ACC112 (cell line): ENCODE measurements around the gene SLC20A1.
"Not testable (repeated sequence)": the region's sequence is repeated elsewhere in the genome, so short reads cannot be mapped to it uniquely, and the experiment has no call there.

Source experiments
- H2AFZ ChIP-seq: fragments of 200-600 bp; sonication (generic); one replicate; pipeline ENCODE4 v1.6.0; 2017; ENCODE audit warnings: antibody characterized with exemption, low read length; ENCODE audit not compliant: unreplicated experiment
- H3K27ac ChIP-seq: fragments of 200-600 bp; sonication (generic); 2 replicates; pipeline ENCODE4 v1.5.1; 2014; ENCODE audit warnings: low read depth, mild to moderate bottlenecking, antibody characterized with exemption, low read length, moderate library complexity
- H3K27me3 ChIP-seq: fragments of 200-600 bp; sonication (generic); 2 replicates; pipeline ENCODE4 v1.6.1; 2014; ENCODE audit warnings: mild to moderate bottlenecking, antibody characterized with exemption, low read length, moderate library complexity, mixed read lengths; ENCODE audit not compliant: insufficient read depth
- H3K36me3 ChIP-seq: fragments of 200-600 bp; sonication (generic); 2 replicates; pipeline ENCODE4 v1.6.1; 2016; ENCODE audit warnings: mild to moderate bottlenecking, antibody characterized with exemption, low read length, moderate library complexity, mixed read lengths; ENCODE audit not compliant: insufficient read depth
- H3K4me1 ChIP-seq: fragments of 200-600 bp; sonication (generic); one replicate; pipeline ENCODE4 v1.6.1; 2016; ENCODE audit warnings: low read length, mixed read lengths; ENCODE audit not compliant: insufficient read depth, unreplicated experiment, control insufficient read depth
- H3K4me3 ChIP-seq: fragments of 200-600 bp; sonication (generic); 2 replicates; pipeline ENCODE4 v1.5.1; 2014; ENCODE audit warnings: mild to moderate bottlenecking, low read depth, low read length
- H3K79me2 ChIP-seq: fragments of 200-600 bp; sonication (generic); one replicate; pipeline ENCODE4 v1.6.0; 2016; ENCODE audit warnings: low read length; ENCODE audit not compliant: control insufficient read depth, unreplicated experiment, insufficient read depth

The SLC20A1 gene

DNA sequence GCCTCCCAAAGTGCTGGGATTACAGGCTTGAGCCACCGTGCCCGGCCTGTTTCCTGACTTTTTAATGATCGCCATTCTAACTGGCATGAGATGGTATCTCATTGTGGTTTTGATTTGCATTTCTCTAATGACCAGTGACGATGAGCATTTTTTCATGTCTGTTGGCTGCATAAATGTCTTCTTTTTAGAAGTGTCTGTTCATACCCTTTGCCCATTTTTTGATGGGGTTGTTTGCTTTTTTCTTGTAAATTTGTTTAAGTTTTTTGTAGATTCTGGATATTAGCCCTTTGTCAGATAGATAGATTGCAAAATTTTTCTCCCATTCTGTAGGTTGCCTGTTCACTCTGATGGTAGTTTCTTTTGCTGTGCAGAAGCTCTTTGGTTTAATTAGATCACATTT lies 36.4 kb upstream of the SLC20A1 start:
- H3K79me2 ChIP-seq, H3K27me3 ChIP-seq, H3K27ac ChIP-seq, H3K4me1 ChIP-seq, H2AFZ ChIP-seq, H3K36me3 ChIP-seq, H3K4me3 ChIP-seq: not testable (repeated sequence)

DNA sequence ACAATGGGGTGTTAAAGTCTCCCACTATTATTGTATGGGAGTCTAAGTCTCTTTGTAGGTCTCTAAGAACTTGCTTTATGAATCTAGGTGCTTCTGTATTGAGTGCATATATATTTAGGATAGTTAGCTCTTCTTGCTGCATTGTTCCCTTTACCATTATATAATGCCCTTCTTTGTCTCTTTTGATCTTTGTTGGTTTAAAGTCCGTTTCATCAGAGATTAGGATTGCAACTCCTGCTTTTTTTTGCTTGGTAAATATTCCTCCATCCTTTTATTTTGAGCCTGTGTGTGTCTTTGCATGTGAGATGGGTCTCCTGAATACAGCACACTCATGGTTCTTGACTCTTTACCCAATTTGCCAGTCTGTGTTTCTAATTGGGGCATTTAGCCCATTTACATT lies 33.5 kb upstream of the SLC20A1 start:
- H3K27me3 ChIP-seq, H3K4me1 ChIP-seq, H3K4me3 ChIP-seq, H2AFZ ChIP-seq, H3K79me2 ChIP-seq, H3K27ac ChIP-seq, H3K36me3 ChIP-seq: not testable (repeated sequence)

DNA sequence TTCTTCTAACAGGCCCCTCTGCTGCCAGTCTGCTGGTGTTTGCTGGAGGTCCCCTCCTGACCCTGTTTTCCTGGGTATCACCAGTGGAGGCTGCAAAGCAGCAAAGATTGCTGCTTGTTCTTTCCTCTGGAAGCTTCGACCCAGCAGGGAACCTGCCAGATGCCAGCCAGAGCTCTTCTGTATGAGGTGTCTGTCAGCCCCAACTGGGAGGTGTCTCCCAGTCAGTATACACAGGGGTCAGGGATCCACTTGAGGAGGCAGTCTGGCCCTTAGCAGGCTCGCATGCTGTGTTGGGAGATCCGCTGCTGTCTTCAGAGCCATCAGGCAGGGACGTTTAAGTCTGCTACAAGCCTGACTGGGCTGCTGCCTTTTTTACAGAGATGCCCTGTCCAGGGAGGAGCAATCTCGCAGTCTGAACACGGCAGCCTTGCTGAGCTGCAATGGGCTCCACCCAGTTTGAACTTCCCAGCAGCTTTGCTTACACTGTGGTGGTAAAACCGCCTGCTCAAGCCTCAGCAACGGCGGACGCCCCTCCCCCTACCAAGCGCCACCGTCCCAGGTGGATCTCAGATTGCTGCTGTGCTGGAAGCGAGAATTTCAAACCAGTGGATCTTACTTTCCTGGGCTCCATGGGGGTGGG lies 31.4 kb upstream of the SLC20A1 start:
- no peak overlapping the region for H2AFZ ChIP-seq
- H3K27me3 ChIP-seq, result no peaks in the 10 kb centered on the region
- H3K36me3 ChIP-seq, result no peaks in the 10 kb centered on the region
- H3K4me1 ChIP-seq, result peaks cover 4% of the 10 kb centered on the region
- no peak overlapping the region for H3K4me3 ChIP-seq
- no peak overlapping the region for H3K27ac ChIP-seq
- H3K79me2 ChIP-seq, result no peaks in the 10 kb centered on the region

DNA sequence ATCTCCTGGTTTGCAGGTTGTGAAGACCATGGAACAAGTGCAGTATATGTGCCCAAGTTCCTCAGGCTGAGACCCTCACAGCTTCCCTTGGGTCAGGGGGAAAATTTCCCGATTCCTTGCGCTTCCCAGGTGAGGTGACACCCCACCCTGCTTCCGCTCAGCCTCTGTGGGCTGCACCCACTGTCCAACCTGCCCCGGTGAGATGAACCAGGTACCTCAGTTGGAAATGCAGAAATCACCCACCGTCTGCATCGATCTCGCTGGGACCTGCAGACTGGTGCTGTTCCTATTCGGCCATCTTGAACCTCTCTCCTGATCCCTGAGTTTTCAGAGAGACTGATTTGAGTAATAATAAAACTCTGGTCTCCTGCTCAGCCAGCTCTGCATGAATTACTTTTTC lies 30.7 kb upstream of the SLC20A1 start:
- no peaks in the 10 kb centered on the region for H3K27me3 ChIP-seq
- no peaks in the 10 kb centered on the region for H3K36me3 ChIP-seq
- no peak overlapping the region for H3K4me3 ChIP-seq
- H2AFZ ChIP-seq, result no peak overlapping the region
- no peaks in the 10 kb centered on the region for H3K79me2 ChIP-seq
- peaks cover 4% of the 10 kb centered on the region for H3K4me1 ChIP-seq
- H3K27ac ChIP-seq, result no peak overlapping the region

DNA sequence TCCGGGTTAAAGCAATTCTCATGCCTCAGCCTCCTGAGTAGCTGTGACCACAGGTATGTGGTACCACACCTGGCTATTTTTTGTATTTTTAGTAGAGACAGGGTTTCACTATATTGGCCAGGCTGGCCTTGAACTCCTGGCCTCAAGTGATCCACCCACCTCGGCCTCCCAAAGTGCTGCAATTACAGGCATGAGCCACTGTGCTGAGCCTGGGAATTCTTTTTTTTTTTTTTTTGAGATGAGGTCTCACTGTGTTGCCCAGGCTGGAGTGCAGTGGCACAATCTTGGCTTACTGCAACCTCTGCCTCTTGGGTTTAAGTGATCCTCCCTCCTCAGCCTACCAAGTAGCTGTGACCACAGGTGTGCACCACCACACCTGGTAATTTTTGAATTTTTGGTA lies 29.9 kb upstream of the SLC20A1 start:
- not testable (repeated sequence) for H3K4me1 ChIP-seq, H3K4me3 ChIP-seq, H3K79me2 ChIP-seq, H3K27me3 ChIP-seq, H2AFZ ChIP-seq, H3K36me3 ChIP-seq, H3K27ac ChIP-seq

DNA sequence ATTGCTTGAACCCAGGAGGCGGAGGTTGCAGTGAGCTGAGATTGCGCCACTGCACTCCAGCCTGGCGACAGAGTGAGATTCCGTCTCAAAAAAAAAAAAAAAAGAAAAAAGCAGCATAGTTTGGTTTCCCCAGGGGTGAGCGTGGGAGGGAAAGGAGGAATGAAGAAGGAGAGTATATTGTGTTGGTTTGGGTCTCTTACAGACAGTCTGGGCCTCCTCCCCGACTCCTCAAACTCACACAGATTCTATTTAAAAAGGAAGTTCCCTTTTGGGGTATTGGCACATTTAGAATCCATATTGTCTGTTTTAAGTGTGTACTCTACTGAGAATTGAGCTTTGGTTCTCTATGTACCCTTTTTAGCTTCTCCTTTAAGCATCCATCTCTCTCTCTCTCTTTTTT lies 27.4 kb upstream of the SLC20A1 start:
- no peaks in the 10 kb centered on the region for H3K36me3 ChIP-seq
- no peak overlapping the region for H2AFZ ChIP-seq

DNA sequence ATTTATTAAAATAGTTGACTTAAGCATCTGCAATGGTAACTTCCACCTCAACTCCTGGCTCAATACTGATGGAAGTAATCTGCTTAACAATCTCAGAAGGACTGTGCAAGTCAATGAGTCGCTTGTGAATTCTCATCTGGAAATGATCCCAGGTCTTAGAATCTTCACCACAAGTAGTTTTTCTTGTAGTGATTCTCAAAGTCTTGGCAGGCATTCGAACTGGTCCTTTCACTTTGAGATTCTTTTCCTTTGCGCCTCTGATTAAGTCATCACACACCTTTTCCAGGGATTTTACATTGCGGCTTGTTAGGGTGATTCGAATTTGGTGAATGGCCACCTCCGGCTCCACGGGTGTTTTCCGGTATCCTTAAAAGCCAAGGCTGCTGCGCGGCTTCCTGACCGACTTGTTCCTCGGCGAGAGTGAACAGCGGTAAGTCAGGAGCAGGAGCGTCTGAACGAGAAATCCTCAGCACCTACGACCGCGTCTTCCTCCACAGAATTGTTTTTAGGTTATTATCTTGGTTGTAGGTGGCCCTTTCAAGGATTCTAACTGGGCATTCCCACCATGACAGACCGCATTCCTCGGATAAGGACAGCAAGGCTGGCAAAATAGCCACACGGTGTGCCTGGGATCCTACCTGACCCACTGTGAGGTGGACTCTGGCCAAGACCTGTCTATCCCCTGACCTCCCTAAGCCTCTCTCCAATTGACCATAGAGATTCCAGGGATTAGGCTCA lies 23.8 kb upstream of the SLC20A1 start:
- H3K27ac ChIP-seq, result peak overlapping the region; percentile 93
- H3K79me2 ChIP-seq, result peaks cover 10% of the 10 kb centered on the region
- no peaks in the 10 kb centered on the region for H3K27me3 ChIP-seq
- H3K4me1 ChIP-seq, result peaks cover 51% of the 10 kb centered on the region
- H2AFZ ChIP-seq, result peak overlapping the region; percentile 48
- peak overlapping the region; percentile 15; the same call in 1 of the 2 replicates for H3K4me3 ChIP-seq
- no peaks in the 10 kb centered on the region for H3K36me3 ChIP-seq

More for the DNA sequence above, 27.4 kb upstream of the SLC20A1 start:
- H3K4me1 ChIP-seq, result peaks cover 19% of the 10 kb centered on the region
- H3K4me3 ChIP-seq, result no peak overlapping the region
- no peaks in the 10 kb centered on the region for H3K27me3 ChIP-seq
- H3K79me2 ChIP-seq, result no peaks in the 10 kb centered on the region
- no peak overlapping the region for H3K27ac ChIP-seq

DNA sequence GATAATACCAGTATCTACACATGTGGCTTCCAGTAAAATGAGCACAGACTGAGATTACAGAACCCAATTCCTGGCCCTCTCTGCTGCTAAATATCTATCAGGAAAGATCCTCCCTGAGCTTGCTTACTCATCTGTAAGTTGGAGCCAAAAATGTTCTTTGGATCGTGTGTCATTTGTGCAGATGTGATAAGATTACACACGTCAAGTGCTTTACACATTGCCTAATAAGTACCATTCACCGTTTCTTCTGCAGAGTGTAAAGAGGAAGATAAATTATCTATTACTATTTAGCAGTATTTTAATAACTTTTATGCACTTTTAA lies 23.2 kb upstream of the SLC20A1 start:
- Histone ChIP-seq H3K4me3 (peak overlapping the region; percentile 15; the same call in 1 of the 2 replicates), H3K4me1 (peaks cover 50% of the 10 kb centered on the region), H3K27ac (peak overlapping the region; percentile 93), H2AFZ (no peak overlapping the region), H3K79me2 (peaks cover 10% of the 10 kb centered on the region), H3K27me3 (no peaks in the 10 kb centered on the region), H3K36me3 (no peaks in the 10 kb centered on the region)

DNA sequence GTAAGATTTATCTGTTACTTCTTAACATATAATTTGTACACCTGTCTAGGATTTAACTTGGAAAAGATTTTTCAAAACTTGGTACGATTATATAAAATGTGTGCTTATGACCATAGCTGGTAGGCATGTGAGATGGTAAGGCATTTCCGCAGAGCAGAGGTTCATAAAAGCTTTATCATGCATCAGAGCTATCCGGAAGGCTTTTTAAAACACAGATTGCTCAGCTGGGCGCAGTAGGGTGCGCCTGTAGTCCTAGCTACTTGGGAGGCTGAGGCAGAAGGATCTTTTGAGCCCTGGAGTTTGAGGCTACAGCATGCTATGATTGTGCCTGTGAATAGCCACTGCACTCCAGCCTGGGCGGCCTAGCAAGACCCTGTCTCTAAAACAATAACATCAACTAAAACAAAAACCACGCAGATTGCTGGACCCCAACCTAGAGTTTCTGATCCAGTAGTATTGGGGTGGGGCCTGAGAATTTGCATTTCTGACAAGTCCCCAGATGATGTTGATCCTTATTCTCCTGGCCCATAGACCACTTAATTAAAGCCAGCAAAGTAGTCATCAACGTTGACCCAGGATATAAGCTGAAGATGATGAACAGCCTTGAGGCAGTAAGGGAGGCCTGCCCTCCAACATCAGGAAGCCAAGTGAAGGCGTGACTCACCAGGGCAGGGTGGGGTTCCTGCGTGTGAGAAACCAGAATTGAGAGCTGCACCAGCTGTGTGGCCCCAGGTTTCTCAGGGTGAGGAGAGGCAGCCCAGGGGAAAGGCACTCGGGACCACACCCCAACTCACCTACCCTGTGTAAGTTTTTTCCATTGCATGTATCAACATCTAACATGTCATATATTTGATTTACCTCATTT lies 21.6 kb upstream of the SLC20A1 start:
- Histone ChIP-seq H3K79me2 (peaks cover 12% of the 10 kb centered on the region), H3K36me3 (no peaks in the 10 kb centered on the region), H3K27me3 (no peaks in the 10 kb centered on the region), H2AFZ (no peak overlapping the region), H3K4me3 (peak overlapping the region; percentile 57), H3K4me1 (peaks cover 65% of the 10 kb centered on the region), H3K27ac (peak overlapping the region; percentile 90)

DNA sequence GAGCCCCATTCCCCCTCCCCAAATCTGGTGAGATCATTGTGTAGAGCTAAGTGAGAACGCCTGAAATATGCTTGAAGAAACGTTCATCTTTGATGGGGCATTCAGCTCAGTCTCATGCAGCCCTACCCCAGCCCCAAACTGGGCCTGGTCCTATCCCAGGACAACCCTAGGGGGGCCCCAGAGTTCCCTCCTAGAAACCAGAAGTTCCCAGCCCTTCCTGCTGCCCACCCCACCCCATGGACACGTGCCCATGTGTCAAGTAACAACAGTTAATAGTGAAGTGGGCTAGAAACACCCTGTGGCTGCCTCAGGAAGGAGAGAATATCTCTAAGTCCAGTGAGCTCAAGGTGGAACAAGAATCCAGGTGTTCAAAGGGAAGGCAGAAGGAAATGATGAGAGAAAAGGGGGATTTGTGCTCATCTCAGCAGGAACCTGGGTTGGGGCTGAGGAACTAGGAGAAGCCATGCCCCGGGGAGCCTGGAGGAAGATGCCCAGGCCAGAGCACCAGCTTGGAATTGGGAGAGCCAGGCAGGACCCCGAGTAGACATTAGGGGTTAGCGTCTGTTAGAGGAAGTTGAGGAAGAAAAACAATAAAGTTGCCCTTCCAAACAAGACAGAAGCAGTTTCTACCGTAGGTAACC lies 20.1 kb upstream of the SLC20A1 start:
- Histone ChIP-seq H3K36me3 (no peaks in the 10 kb centered on the region), H3K4me3 (peak overlapping the region; percentile 57), H3K4me1 (peaks cover 80% of the 10 kb centered on the region), H3K27me3 (no peaks in the 10 kb centered on the region), H2AFZ (peak overlapping the region; percentile 1), H3K27ac (peak overlapping the region; percentile 90), H3K79me2 (peaks cover 21% of the 10 kb centered on the region)
